GM12878 (cell line): ENCODE measurements around the gene PLEKHM2.

Experiments used
- BACH1 ChIP-seq: fragments of 450-650 bp; IDR thresholded peaks from 2 replicates; pipeline ENCODE4 v1.6.1; 2017; ENCODE audit warnings: mild to moderate bottlenecking, borderline replicate concordance
- CBFB ChIP-seq: IDR thresholded peaks from 2 replicates; pipeline ENCODE4 v1.6.1; 2016; ENCODE audit warnings: antibody characterized with exemption, low read depth
- CREB1 ChIP-seq: IDR thresholded peaks from 2 replicates; pipeline ENCODE4 v1.6.1; 2012; ENCODE audit warnings: low read depth, mild to moderate bottlenecking, inconsistent platforms
- EGR1 ChIP-seq, 2 experiments: IDR thresholded peaks; 1 replicate in 1 of 2; 2 replicates in 1 of 2; pipeline ENCODE4 v1.6.1; 2011 to 2012; ENCODE audit warnings: low read depth in 2 of 2, low read length in 2 of 2, borderline replicate concordance in 1 of 2, mild to moderate bottlenecking in 1 of 2, moderate library complexity in 1 of 2
- EP300 ChIP-seq, 2 experiments: fragments of 150-350 bp in 1 of 2; IDR thresholded peaks; 2 replicates each; pipeline ENCODE4 v1.6.1; 2011 to 2012; ENCODE audit warnings: low read depth in 2 of 2, low read length in 2 of 2, borderline replicate concordance in 1 of 2, improper control_type of control experiment in 1 of 2, inconsistent platforms in 1 of 2; ENCODE audit not compliant: control insufficient read depth in 1 of 2
- PML ChIP-seq: IDR thresholded peaks from 2 replicates; pipeline ENCODE4 v1.6.1; 2012; ENCODE audit warnings: low read length, inconsistent platforms
- SPI1 ChIP-seq: IDR thresholded peaks from 2 replicates; pipeline ENCODE4 v1.6.1; 2011; ENCODE audit warnings: low read depth, mild to moderate bottlenecking, low read length, moderate library complexity, borderline replicate concordance; ENCODE audit not compliant: insufficient read depth
- TCF7 ChIP-seq: IDR thresholded peaks from 2 replicates; pipeline ENCODE4 v1.6.1; 2014; ENCODE audit warnings: antibody characterized with exemption, borderline replicate concordance
- YY1 ChIP-seq: IDR thresholded peaks from 2 replicates; pipeline ENCODE4 v1.6.1; 2011; ENCODE audit warnings: low read depth, mild to moderate bottlenecking, low read length
- TF ChIP-seq, protein P1 (sequence below): IDR thresholded peaks from 2 replicates; pipeline ENCODE4 v1.6.1; 2012; ENCODE audit warnings: mild to moderate bottlenecking, low read depth, low read length
- TF ChIP-seq, protein P2 (sequence below), 3 experiments: IDR thresholded peaks in 2 of 3; conservative IDR thresholded peaks in 1 of 3; 2 replicates each; pipeline ENCODE4 v1.5.1; 2011; ENCODE audit warnings: low read depth in 3 of 3, low read length in 3 of 3, mild to moderate bottlenecking in 3 of 3, control low read depth in 2 of 3, moderate library complexity in 2 of 3, inconsistent platforms in 1 of 3, mixed read lengths in 1 of 3; ENCODE audit not compliant: control insufficient read depth in 2 of 3, insufficient read depth in 1 of 3; ENCODE audit errors: extremely low read depth in 1 of 3

GRCh38 chr1:15706751-15707150, 22.6 kb downstream of the PLEKHM2 start:
- no peak for TF ChIP-seq PML
- TF ChIP-seq CBFB: no peak
- TF ChIP-seq EGR1 (IDR thresholded peaks at IDR 0.05; ENCODE audit: borderline replicate concordance in 1 of 2, low read depth in 2 of 2, low read length in 2 of 2): no peak
- TF ChIP-seq, protein P1, sequence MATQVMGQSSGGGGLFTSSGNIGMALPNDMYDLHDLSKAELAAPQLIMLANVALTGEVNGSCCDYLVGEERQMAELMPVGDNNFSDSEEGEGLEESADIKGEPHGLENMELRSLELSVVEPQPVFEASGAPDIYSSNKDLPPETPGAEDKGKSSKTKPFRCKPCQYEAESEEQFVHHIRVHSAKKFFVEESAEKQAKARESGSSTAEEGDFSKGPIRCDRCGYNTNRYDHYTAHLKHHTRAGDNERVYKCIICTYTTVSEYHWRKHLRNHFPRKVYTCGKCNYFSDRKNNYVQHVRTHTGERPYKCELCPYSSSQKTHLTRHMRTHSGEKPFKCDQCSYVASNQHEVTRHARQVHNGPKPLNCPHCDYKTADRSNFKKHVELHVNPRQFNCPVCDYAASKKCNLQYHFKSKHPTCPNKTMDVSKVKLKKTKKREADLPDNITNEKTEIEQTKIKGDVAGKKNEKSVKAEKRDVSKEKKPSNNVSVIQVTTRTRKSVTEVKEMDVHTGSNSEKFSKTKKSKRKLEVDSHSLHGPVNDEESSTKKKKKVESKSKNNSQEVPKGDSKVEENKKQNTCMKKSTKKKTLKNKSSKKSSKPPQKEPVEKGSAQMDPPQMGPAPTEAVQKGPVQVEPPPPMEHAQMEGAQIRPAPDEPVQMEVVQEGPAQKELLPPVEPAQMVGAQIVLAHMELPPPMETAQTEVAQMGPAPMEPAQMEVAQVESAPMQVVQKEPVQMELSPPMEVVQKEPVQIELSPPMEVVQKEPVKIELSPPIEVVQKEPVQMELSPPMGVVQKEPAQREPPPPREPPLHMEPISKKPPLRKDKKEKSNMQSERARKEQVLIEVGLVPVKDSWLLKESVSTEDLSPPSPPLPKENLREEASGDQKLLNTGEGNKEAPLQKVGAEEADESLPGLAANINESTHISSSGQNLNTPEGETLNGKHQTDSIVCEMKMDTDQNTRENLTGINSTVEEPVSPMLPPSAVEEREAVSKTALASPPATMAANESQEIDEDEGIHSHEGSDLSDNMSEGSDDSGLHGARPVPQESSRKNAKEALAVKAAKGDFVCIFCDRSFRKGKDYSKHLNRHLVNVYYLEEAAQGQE: no peak
- TF ChIP-seq EP300 (IDR thresholded peaks at IDR 0.05; ENCODE audit: borderline replicate concordance in 1 of 2, control insufficient read depth in 1 of 2, low read depth in 2 of 2, low read length in 2 of 2): no peak
- TF ChIP-seq BACH1: no peak
- TF ChIP-seq, protein P2, sequence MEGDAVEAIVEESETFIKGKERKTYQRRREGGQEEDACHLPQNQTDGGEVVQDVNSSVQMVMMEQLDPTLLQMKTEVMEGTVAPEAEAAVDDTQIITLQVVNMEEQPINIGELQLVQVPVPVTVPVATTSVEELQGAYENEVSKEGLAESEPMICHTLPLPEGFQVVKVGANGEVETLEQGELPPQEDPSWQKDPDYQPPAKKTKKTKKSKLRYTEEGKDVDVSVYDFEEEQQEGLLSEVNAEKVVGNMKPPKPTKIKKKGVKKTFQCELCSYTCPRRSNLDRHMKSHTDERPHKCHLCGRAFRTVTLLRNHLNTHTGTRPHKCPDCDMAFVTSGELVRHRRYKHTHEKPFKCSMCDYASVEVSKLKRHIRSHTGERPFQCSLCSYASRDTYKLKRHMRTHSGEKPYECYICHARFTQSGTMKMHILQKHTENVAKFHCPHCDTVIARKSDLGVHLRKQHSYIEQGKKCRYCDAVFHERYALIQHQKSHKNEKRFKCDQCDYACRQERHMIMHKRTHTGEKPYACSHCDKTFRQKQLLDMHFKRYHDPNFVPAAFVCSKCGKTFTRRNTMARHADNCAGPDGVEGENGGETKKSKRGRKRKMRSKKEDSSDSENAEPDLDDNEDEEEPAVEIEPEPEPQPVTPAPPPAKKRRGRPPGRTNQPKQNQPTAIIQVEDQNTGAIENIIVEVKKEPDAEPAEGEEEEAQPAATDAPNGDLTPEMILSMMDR (IDR thresholded peaks at IDR 0.05 in 2 of 3, conservative IDR thresholded peaks at IDR 0.05 in 1 of 3; ENCODE audit: control insufficient read depth in 2 of 3, extremely low read depth in 1 of 3, insufficient read depth in 1 of 3, low read depth in 3 of 3, low read length in 3 of 3): no peak
- TF ChIP-seq YY1: no peak
- no peak for TF ChIP-seq CREB1
- TF ChIP-seq SPI1: no peak
- TF ChIP-seq TCF7: no peak
